IPS DF 6.9 (cell line): ENCODE data around the gene CDH23.

Experiments used
- DNase-seq: peaks from one replicate; pipeline ENCODE4 v3.0.0-alpha.2; 2013; ENCODE audit warnings: low read depth, low spot score
- H3K27ac ChIP-seq: one replicate; pipeline ENCODE4 v1.5.1; 2013; ENCODE audit warnings: low read length, control low read depth
- H3K27me3 ChIP-seq: 2 replicates; pipeline ENCODE4 v1.6.1; 2013; ENCODE audit warnings: mild to moderate bottlenecking, low read length; ENCODE audit not compliant: control insufficient read depth, insufficient read depth
- H3K36me3 ChIP-seq: 2 replicates; pipeline ENCODE4 v1.6.1; 2013; ENCODE audit warnings: low read length; ENCODE audit not compliant: control insufficient read depth, insufficient read depth
- H3K4me1 ChIP-seq: 2 replicates; pipeline ENCODE4 v1.6.1; 2013; ENCODE audit warnings: low read length; ENCODE audit not compliant: control insufficient read depth, insufficient read depth
- H3K4me3 ChIP-seq: 2 replicates; pipeline ENCODE4 v1.5.1; 2013; ENCODE audit warnings: mild to moderate bottlenecking, low read length
- H3K9me3 ChIP-seq: 2 replicates; pipeline ENCODE4 v1.6.1; 2013; ENCODE audit warnings: low read length, inconsistent platforms; ENCODE audit not compliant: control insufficient read depth, insufficient read depth
- WGBS: extraction: QIAGEN DNeasy Blood & Tissue Kit; methylation state at CpG from one replicate; pipeline ENCODE4 v1.1.7; 2013; ENCODE audit warnings: mixed read lengths, missing lambda C conversion rate; ENCODE audit not compliant: insufficient read length, insufficient coverage; 5-methylcytosine and 5-hydroxymethylcytosine counted together

Gene CDH23

GRCh38 chr10:71620642-71621041, 223.9 kb downstream of the CDH23 start:
- Histone ChIP-seq H3K27me3 (no peaks in the 10 kb centered on the region), H3K4me1 (peaks cover 20% of the 10 kb centered on the region), H3K36me3 (no peaks in the 10 kb centered on the region), H3K27ac (no peak overlapping the region), H3K9me3 (no peaks in the 10 kb centered on the region), H3K4me3 (no peak overlapping the region)
- DNase-seq = no peak
- WGBS = no CpG with 5 or more reads among the region's 7 CpGs

- Histone ChIP-seq H3K9me3 (no peaks in the 10 kb centered on the region), H3K27ac (peak overlapping the region; percentile 20), H3K27me3 (no peaks in the 10 kb centered on the region), H3K36me3 (no peaks in the 10 kb centered on the region), H3K4me3 (no peak overlapping the region), H3K4me1 (peaks cover 20% of the 10 kb centered on the region)
- no peak for DNase-seq
- no CpG with 5 or more reads among the region's 12 CpGs for WGBS
Observed at GRCh38 chr10:71621231-71622153, 224.8 kb downstream of the CDH23 start.

- no peak for DNase-seq
- no CpG with 5 or more reads among the region's 10 CpGs for WGBS
- H3K4me3 ChIP-seq = no peak overlapping the region
- no peaks in the 10 kb centered on the region for H3K9me3 ChIP-seq
- peak overlapping the region; percentile 20 for H3K27ac ChIP-seq
- peaks cover 20% of the 10 kb centered on the region for H3K4me1 ChIP-seq
- H3K27me3 ChIP-seq = no peaks in the 10 kb centered on the region
- no peaks in the 10 kb centered on the region for H3K36me3 ChIP-seq
Observed at GRCh38 chr10:71622154-71622526, 225.4 kb downstream of the CDH23 start.

GRCh38 chr10:71622616-71623015, 225.9 kb downstream of the CDH23 start:
- Histone ChIP-seq H3K4me3 (no peak overlapping the region), H3K27me3 (no peaks in the 10 kb centered on the region), H3K9me3 (no peaks in the 10 kb centered on the region), H3K4me1 (peaks cover 23% of the 10 kb centered on the region), H3K36me3 (no peaks in the 10 kb centered on the region), H3K27ac (no peak overlapping the region)
- DNase-seq = no peak
- no CpG with 5 or more reads among the region's 8 CpGs for WGBS

- no peak for DNase-seq
- Histone ChIP-seq H3K4me3 (no peak overlapping the region), H3K27me3 (no peaks in the 10 kb centered on the region), H3K4me1 (peaks cover 23% of the 10 kb centered on the region), H3K9me3 (no peaks in the 10 kb centered on the region), H3K27ac (no peak overlapping the region), H3K36me3 (no peaks in the 10 kb centered on the region)
- no CpG with 5 or more reads among the region's 11 CpGs for WGBS
Observed at GRCh38 chr10:71623098-71623985, 226.6 kb downstream of the CDH23 start.

- no CpG with 5 or more reads among the region's 9 CpGs for WGBS
- H3K9me3 ChIP-seq = no peaks in the 10 kb centered on the region
- H3K4me1 ChIP-seq = peaks cover 23% of the 10 kb centered on the region
- no peak overlapping the region for H3K4me3 ChIP-seq
- H3K36me3 ChIP-seq = no peaks in the 10 kb centered on the region
- no peak overlapping the region for H3K27ac ChIP-seq
- no peak for DNase-seq
- no peaks in the 10 kb centered on the region for H3K27me3 ChIP-seq
Observed at GRCh38 chr10:71623986-71624291, 227.2 kb downstream of the CDH23 start.

- no peaks in the 10 kb centered on the region for H3K27me3 ChIP-seq
- H3K27ac ChIP-seq = no peak overlapping the region
- WGBS = no CpG with 5 or more reads among the region's 11 CpGs
- no peak overlapping the region for H3K4me3 ChIP-seq
- no peak for DNase-seq
- peaks cover 24% of the 10 kb centered on the region for H3K4me1 ChIP-seq
- H3K9me3 ChIP-seq = no peaks in the 10 kb centered on the region
- no peaks in the 10 kb centered on the region for H3K36me3 ChIP-seq
Observed at GRCh38 chr10:71625445-71626175, 228.9 kb downstream of the CDH23 start.

- no peaks in the 10 kb centered on the region for H3K9me3 ChIP-seq
- no peak overlapping the region for H3K27ac ChIP-seq
- H3K4me3 ChIP-seq = no peak overlapping the region
- peaks cover 18% of the 10 kb centered on the region for H3K4me1 ChIP-seq
- peaks cover 2% of the 10 kb centered on the region; the same call in 1 of the 2 replicates for H3K27me3 ChIP-seq
- H3K36me3 ChIP-seq = no peaks in the 10 kb centered on the region
- WGBS = no CpG with 5 or more reads among the region's 14 CpGs
- no peak for DNase-seq
Observed at GRCh38 chr10:71627230-71627939, 230.7 kb downstream of the CDH23 start.

- no peak for DNase-seq
Observed at GRCh38 chr10:71627956-71628355, 231.2 kb downstream of the CDH23 start.

More at GRCh38 chr10:71627956-71628355, 231.2 kb downstream of the CDH23 start:
- H3K9me3 ChIP-seq = no peaks in the 10 kb centered on the region
- H3K4me1 ChIP-seq = peaks cover 13% of the 10 kb centered on the region
- no peaks in the 10 kb centered on the region for H3K36me3 ChIP-seq
- peaks cover 4% of the 10 kb centered on the region; the same call in 1 of the 2 replicates for H3K27me3 ChIP-seq
- no CpG with 5 or more reads among the region's 7 CpGs for WGBS
- no peak overlapping the region for H3K27ac ChIP-seq
- H3K4me3 ChIP-seq = no peak overlapping the region
